Middle frontal gyrus (tissue), 1 donor: Measurements from ENCODE around the gene LCOR.
"Not testable (repeated sequence)": the region's sequence is repeated elsewhere in the genome, so short reads cannot be mapped to it uniquely, and the experiment has no call there.

Experiments used
- DNase-seq: peaks from one replicate; pipeline ENCODE4 v3.0.0-alpha.2; 2015; ENCODE audit warnings: low spot score; ENCODE audit errors: extremely low spot score

Gene LCOR

DNA sequence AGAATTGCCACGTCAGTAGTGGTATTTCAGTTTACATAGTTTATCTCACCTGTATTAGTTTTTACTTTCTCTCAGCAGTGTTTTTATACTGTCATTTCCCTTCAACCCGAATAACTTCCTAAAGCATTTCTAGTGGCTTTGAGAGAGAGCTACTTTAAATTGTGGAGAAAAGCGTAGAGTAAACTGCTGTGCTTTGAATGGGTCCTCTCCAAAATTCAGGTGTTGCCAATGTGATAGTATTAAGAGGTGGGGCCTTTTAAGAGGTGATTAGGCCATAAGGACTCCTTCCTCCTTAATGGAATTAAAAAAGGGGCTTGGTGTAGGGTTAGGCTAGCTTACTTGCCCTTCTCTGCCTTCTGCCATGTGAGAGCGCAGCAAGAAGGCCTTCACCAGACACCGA is 98.4 kb downstream of the LCOR start:
- no peak for DNase-seq

- no peak for DNase-seq
Measured at GRCh38 chr10:96935148-96935547, 103.0 kb downstream of the LCOR start.

DNA sequence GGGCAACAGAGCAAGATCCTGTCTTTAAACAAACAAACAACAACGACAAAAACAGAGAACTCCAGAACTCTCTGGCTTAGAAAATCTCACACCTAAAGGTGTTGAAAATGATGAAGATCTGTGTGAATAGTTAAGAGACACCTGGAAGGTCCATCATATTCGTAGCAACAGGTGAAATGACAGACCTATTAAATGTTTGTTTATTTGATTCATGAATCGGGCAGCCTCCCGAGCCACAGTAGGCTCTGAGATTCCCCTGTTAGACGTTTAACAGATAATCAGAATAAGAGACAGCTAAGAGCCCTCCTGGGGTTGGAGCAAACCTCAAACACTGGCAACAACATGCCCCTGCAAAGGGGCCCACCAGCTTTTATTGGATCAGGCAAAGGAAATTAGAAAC is 103.7 kb downstream of the LCOR start:
- DNase-seq = no peak

GRCh38 chr10:96943161-96943560 is 111.1 kb downstream of the LCOR start:
- DNase-seq = not testable (repeated sequence)

DNA sequence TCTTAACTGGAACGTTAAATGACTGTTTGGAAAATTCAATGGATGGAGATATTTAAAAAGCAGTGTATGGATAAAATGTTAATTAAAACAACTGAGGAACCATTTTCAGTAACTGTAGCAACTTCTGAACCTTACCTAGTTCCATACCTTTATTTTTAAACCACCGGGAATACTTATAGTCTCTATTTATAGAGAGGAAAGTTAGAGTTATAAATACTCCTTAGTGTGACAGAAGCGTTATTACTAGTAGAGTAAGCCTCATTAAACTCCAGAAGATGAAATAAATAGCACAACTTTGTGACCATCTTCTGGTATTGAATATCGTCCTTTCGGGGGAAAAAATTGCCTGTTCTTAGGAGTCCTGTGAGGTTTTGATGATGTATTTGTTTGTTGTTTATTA is 114.9 kb downstream of the LCOR start:
- no peak for DNase-seq

- DNase-seq = no peak
Measured at GRCh38 chr10:96949039-96949683, 117.1 kb downstream of the LCOR start.

DNA sequence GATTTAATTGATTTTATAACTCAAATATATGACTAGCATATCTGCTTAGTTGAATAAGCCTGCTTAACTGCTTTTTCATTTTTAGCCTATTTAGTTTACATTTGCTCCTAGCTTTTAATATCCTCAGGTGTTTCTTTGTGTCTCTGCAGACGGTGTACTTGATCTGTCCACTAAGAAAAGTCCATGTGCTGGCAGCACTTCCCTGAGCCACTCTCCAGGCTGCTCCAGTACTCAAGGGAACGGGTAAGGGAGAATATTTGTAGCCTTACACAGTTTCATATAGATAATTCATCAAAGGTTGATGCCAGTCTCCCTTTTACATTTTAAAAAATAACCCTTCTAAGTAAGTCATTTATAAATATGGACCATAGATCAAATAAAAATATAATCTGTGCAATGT is 119.9 kb downstream of the LCOR start:
- no peak for DNase-seq

- no peak for DNase-seq
Measured at GRCh38 chr10:96955794-96956193, 123.7 kb downstream of the LCOR start.

- no peak for DNase-seq
Measured at GRCh38 chr10:96958071-96958470, 126.0 kb downstream of the LCOR start.

DNA sequence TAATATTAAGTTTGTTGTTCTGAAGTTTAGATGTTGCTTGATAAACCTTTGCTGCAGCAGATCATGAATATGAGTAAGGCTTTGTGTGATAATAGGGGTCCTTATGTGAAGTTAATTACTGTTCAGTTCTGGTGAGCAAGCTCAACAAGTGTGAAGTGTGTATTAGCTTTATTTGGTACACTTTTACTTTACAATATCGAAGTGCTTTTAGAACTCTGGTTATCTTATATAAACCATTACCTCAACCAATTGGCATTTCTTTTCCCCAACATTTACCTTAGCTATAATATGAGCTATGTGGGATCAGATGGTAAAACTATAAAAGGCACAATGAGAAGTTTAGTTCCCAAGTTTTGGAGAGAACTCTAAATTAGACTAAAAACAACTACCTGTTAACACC is 127.6 kb downstream of the LCOR start:
- DNase-seq = no peak

GRCh38 chr10:96960872-96961271 is 128.8 kb downstream of the LCOR start:
- DNase-seq = no peak

DNA sequence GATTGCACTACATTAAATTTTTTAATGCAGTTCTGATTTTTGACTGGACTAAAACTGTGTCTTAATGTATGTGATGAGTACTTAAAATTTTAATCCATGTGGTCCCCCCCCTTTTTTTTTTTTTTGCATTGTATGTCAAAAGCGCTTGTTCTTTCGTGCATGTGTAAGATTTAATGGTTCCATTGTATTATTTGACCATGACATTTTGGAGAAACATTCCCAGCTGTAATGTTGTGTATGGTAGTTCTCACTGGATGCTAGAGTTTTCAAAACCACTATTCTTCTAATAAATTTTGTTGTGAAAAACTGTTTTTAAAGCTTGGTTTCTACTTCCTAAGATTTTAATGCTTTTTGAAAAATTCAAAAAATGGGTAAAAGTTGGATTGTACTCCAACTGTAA is 132.0 kb downstream of the LCOR start:
- DNase-seq = no peak

- no peak for DNase-seq
Measured at GRCh38 chr10:96967847-96968246, 135.7 kb downstream of the LCOR start.

GRCh38 chr10:96968682-96969423 is 136.8 kb downstream of the LCOR start:
- DNase-seq = no peak

GRCh38 chr10:96971324-96971723 is 139.2 kb downstream of the LCOR start:
- DNase-seq = no peak

- DNase-seq = no peak
Measured at GRCh38 chr10:96972264-96972663, 140.2 kb downstream of the LCOR start.

GRCh38 chr10:96973809-96974747 is 142.0 kb downstream of the LCOR start:
- no peak for DNase-seq

- no peak for DNase-seq
Measured at GRCh38 chr10:96975136-96975535, 143.0 kb downstream of the LCOR start.

GRCh38 chr10:96978621-96979154 is 146.6 kb downstream of the LCOR start:
- no peak for DNase-seq

DNA sequence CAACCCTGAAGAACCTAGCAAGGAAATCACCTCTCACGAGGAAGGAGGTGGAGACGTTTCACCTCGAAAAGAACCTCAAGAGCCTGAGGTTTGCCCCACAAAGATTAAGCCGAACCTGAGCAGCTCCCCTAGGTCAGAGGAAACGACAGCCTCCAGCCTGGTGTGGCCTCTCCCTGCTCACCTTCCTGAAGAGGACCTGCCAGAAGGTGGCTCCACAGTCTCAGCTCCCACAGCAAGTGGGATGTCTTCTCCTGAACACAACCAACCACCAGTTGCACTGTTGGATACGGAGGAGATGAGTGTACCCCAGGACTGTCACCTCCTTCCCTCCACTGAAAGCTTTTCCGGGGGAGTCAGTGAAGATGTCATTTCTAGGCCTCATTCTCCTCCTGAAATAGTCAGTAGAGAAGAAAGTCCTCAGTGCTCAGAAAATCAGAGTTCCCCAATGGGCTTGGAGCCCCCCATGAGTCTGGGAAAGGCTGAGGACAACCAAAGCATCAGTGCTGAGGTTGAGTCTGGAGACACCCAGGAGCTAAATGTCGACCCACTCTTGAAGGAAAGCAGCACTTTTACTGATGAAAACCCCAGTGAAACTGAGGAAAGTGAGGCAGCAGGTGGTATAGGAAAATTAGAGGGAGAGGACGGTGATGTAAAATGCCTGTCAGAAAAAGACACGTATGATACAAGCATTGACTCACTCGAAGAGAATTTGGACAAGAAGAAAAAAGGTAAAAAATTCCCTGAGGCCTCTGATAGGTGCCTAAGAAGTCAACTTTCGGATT is 150.2 kb downstream of the LCOR start:
- DNase-seq = no peak

- DNase-seq = no peak
Measured at GRCh38 chr10:96984541-96985131, 152.5 kb downstream of the LCOR start.
